Gastroesophageal sphincter (tissue), 4 donors: ENCODE measurements around the gene IBTK. TPM values are rescaled to one million over a fixed set of nuclear protein-coding genes. Genes with fewer than 3 reads are reported as not detected.

ENCODE experiments used
- ATAC-seq: fragments of 150-250 bp; one replicate; pipeline ENCODE4 v1.9.1; 2016; ENCODE audit warnings: mild to moderate bottlenecking, moderate library complexity
- H3K27ac ChIP-seq, 4 donors: fragments of 200-600 bp; sonication (generic) in 3 of 4; 1 replicate in 3 of 4; 2 replicates in 1 of 4; pipeline ENCODE4 v1.5.1; 2016 to 2019
- H3K27me3 ChIP-seq: fragments of 200-600 bp; sonication (generic); one replicate; pipeline ENCODE4 v1.5.1; 2019
- H3K36me3 ChIP-seq, 2 donors: fragments of 200-600 bp; sonication (generic); one replicate each; pipeline ENCODE4 v1.5.1; 2019; ENCODE audit warnings: control low read depth in 1 of 2
- H3K4me1 ChIP-seq, 3 donors: fragments of 200-600 bp; sonication (generic); 1 replicate in 2 of 3; 2 replicates in 1 of 3; pipeline ENCODE4 v1.5.1; 2016 to 2019; ENCODE audit warnings: control low read depth in 2 of 3
- H3K4me3 ChIP-seq, 2 donors: fragments of 200-600 bp; sonication (generic); one replicate each; pipeline ENCODE4 v1.5.1; 2019; ENCODE audit warnings: mild to moderate bottlenecking in 1 of 2, moderate library complexity in 1 of 2
- H3K9me3 ChIP-seq, 3 donors: fragments of 200-600 bp; sonication (generic); one replicate each; pipeline ENCODE4 v1.5.1; 2017 to 2019; ENCODE audit warnings: control low read depth in 2 of 3
- EP300 ChIP-seq: sonication (generic); formaldehyde crosslinking; IDR thresholded peaks from one replicate; pipeline ENCODE4 v1.6.1; 2017; ENCODE audit warnings: antibody characterized with exemption, mild to moderate bottlenecking
- POLR2A ChIP-seq, 2 donors: fragments of 450-650 bp; IDR thresholded peaks; one replicate each; pipeline ENCODE4 v1.6.1; 2017; ENCODE audit warnings: antibody characterized with exemption in 2 of 2, mild to moderate bottlenecking in 2 of 2, moderate library complexity in 1 of 2
- POLR2AphosphoS5 ChIP-seq: sonication (generic); formaldehyde crosslinking; IDR thresholded peaks from one replicate; pipeline ENCODE4 v1.6.1; 2017; ENCODE audit warnings: antibody characterized with exemption
- WGBS, 2 donors: methylation state at CpG; one replicate each; pipeline ENCODE4 v1.1.5; 2018; ENCODE audit warnings: low coverage in 1 of 2; 5-methylcytosine and 5-hydroxymethylcytosine counted together
- total RNA-seq, 4 donors: library from RNA; depleted of rRNA; stranded (reverse); fragments of >200 nt; gene quantifications; one replicate each; pipeline ENCODE4 v1.1.0, GENCODE V29; 2016
- TF ChIP-seq, protein P1 (sequence below), 4 experiments: fragments of 200-600 bp in 2 of 4; fragments of 450-650 bp in 2 of 4; sonication (generic) in 1 of 4; IDR thresholded peaks; one replicate each; pipeline ENCODE4 v1.5.1; 2017 to 2019; ENCODE audit warnings: antibody characterized with exemption in 4 of 4, mild to moderate bottlenecking in 2 of 4, moderate library complexity in 2 of 4

The IBTK gene
- total RNA-seq, 4 donors from 2014 or later: 26.9 to 42.3 (median 30.8) TPM

DNA sequence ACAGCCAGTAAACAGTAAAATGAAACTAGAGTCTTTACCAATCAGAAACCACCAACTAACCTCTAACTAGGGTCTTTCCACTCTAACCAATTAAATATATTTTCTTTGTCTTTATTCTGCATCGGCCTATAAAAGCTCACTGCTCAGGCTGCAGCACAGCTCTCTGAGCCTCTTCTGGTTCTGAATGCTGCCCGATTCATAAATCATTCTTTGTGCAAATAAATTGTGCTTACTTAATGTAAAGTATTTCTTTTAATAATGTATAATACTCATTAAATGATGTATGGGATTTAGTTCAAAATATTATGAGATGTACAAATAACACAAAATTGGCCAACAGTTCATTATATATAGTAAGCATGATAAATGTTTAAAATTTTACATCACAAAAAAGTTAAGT, 7.9 kb downstream of the IBTK start:
- peaks cover 0 to 46% (median 0%) of the 10 kb centered on the region in 3 donors for H3K4me1 ChIP-seq
- H3K9me3 ChIP-seq: no peaks in the 10 kb centered on the region
- no peak for ATAC-seq
- no peak for TF ChIP-seq POLR2AphosphoS5
- no peak for TF ChIP-seq EP300
- TF ChIP-seq, protein P1, sequence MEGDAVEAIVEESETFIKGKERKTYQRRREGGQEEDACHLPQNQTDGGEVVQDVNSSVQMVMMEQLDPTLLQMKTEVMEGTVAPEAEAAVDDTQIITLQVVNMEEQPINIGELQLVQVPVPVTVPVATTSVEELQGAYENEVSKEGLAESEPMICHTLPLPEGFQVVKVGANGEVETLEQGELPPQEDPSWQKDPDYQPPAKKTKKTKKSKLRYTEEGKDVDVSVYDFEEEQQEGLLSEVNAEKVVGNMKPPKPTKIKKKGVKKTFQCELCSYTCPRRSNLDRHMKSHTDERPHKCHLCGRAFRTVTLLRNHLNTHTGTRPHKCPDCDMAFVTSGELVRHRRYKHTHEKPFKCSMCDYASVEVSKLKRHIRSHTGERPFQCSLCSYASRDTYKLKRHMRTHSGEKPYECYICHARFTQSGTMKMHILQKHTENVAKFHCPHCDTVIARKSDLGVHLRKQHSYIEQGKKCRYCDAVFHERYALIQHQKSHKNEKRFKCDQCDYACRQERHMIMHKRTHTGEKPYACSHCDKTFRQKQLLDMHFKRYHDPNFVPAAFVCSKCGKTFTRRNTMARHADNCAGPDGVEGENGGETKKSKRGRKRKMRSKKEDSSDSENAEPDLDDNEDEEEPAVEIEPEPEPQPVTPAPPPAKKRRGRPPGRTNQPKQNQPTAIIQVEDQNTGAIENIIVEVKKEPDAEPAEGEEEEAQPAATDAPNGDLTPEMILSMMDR (IDR thresholded peaks at IDR 0.05): no peak
- no peak for TF ChIP-seq POLR2A (IDR thresholded peaks at IDR 0.05)
- WGBS, 2 donors: 100% methylated on average over 2 of the region's 2 CpGs
- H3K4me3 ChIP-seq: no peak overlapping the region
- no peak overlapping the region for H3K27ac ChIP-seq
- H3K36me3 ChIP-seq: peaks cover 0 to 29% of the 10 kb centered on the region in 2 donors
- H3K27me3 ChIP-seq: no peaks in the 10 kb centered on the region

DNA sequence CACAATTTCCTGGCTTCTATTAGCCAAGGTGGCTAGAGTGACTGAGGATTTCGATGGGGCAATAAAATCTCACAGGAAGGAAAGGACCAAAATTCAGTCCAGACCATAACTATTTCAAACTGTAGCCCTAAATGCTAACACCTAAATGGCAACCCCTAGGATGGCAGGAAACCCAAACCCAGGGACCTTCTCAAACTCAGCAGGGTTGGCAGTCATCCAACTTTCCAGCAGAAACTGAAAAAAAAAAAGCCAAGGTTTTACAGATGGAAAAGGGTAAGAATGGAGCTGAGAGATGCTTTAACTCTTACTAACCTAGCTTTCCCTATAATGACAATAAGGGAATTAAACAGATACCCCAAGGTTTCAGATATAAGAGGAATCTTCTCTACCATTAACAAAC, 10.5 kb downstream of the IBTK start:
- ATAC-seq: no peak

DNA sequence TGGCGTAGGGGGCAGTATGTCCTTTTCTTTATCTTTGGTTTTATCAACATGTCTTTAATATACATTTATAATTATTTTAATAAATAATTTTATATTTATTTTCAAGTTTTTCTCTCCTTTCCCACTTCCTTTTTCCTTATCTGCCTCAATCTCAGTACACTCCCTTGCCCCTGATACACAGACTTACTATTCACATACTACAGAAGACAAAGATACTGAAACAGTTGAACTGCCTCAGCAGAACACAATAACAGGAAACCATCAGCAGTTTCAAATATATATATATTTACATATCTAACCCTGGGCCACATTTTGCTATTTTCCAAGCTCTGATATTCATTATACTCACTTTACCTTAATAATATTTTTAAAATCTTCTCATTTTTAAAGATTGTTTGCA, 19.8 kb downstream of the IBTK start:
- ATAC-seq: no peak
- Histone ChIP-seq H3K4me1 (peaks cover 0 to 10% (median 0%) of the 10 kb centered on the region in 3 donors), H3K36me3 (peaks cover 0 to 72% of the 10 kb centered on the region in 2 donors), H3K9me3 (no peaks in the 10 kb centered on the region), H3K27ac (no peak overlapping the region), H3K4me3 (no peak overlapping the region), H3K27me3 (no peaks in the 10 kb centered on the region)
- 85 to 91% methylated on average over 1 of the region's 1 CpG for WGBS, 2 donors
- TF ChIP-seq POLR2A (IDR thresholded peaks at IDR 0.05): no peak
- no peak for TF ChIP-seq EP300
- TF ChIP-seq, protein P1 (IDR thresholded peaks at IDR 0.05): no peak
- no peak for TF ChIP-seq POLR2AphosphoS5

More for the DNA sequence above, 10.5 kb downstream of the IBTK start:
- Histone ChIP-seq H3K36me3 (peaks cover 0 to 53% of the 10 kb centered on the region in 2 donors), H3K9me3 (no peaks in the 10 kb centered on the region), H3K27ac (no peak overlapping the region), H3K4me1 (peaks cover 0 to 30% (median 0%) of the 10 kb centered on the region in 3 donors), H3K4me3 (no peak overlapping the region), H3K27me3 (no peaks in the 10 kb centered on the region)
- TF ChIP-seq EP300 (no peak), POLR2AphosphoS5 (no peak), POLR2A (IDR thresholded peaks at IDR 0.05) (no peak)
- TF ChIP-seq, protein P1 (IDR thresholded peaks at IDR 0.05): no peak
- WGBS, 2 donors: 60% methylated on average over 1 of the region's 1 CpG; no CpG with 5 or more reads in 1 of the 2 donors

DNA sequence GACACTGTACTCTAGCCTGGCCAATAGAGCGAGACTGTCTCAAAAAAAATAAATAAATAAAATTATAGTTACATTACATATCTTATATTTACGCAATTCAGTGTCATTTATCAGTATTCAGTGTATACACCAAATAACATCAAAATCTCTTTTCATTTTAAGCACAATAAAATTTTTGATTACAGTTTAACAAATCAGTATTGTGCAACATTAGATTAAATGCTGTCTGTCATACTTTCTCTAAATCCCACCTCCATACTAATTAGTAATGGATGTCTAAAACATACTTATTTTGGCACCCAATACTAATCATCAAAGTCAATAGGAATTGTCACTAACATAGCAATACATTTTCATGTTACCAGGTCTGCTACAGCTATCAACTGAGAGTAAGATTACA, 27.4 kb downstream of the IBTK start:
- TF ChIP-seq EP300: no peak
- no peak for TF ChIP-seq POLR2AphosphoS5
- no peak for TF ChIP-seq POLR2A (IDR thresholded peaks at IDR 0.05)
- TF ChIP-seq, protein P1 (IDR thresholded peaks at IDR 0.05): no peak
- no peak for ATAC-seq
- no peaks in the 10 kb centered on the region for H3K9me3 ChIP-seq
- H3K27ac ChIP-seq: no peak overlapping the region
- 92 to 94% methylated on average over 2 of the region's 2 CpGs for WGBS, 2 donors
- H3K36me3 ChIP-seq: peaks cover 0 to 95% of the 10 kb centered on the region in 2 donors
- H3K4me1 ChIP-seq: no peaks in the 10 kb centered on the region
- H3K27me3 ChIP-seq: no peaks in the 10 kb centered on the region
- no peak overlapping the region for H3K4me3 ChIP-seq

DNA sequence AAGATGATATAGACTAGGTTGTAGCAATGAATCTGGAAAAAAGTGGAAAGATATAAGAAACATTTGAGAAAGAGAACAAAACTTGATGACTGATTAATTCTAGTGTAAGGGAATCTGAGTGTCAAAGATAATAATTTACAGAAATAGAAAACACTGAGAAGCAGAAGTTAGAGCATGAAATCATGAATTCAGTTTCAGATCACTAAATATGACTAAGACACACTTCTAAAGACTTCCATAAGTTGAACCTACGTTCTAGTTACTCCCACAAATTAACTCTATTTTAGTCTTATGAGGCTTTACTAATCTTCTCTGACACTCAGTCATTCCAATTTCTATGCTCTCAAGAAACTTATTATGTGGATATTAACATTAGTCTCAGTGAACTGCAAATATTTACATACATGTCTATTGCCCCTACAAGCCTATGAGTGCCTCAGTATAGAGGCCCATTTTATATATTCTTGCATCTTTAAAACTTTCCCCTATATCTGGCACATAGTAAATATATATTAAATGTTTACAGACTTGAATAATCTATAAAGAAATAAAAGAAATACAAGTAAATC, 30.4 kb downstream of the IBTK start:
- H3K27ac ChIP-seq: no peak overlapping the region
- no peak for TF ChIP-seq EP300
- TF ChIP-seq, protein P1 (IDR thresholded peaks at IDR 0.05): no peak
- TF ChIP-seq POLR2A (IDR thresholded peaks at IDR 0.05): no peak
- TF ChIP-seq POLR2AphosphoS5: no peak
- no peak for ATAC-seq
- H3K4me3 ChIP-seq: no peak overlapping the region
- no peaks in the 10 kb centered on the region for H3K9me3 ChIP-seq
- no peaks in the 10 kb centered on the region for H3K4me1 ChIP-seq
- WGBS, 2 donors: 33 to 43% methylated on average over 1 of the region's 1 CpG
- peaks cover 0 to 91% of the 10 kb centered on the region in 2 donors for H3K36me3 ChIP-seq
- no peaks in the 10 kb centered on the region for H3K27me3 ChIP-seq
